Activated T-cell treated with anti-CD3 and anti-CD28 coated beads, Interleukin-2, amount 50 U/mL, for 1 hour (primary cell): ENCODE data around the gene MCMBP.
A peak's percentile ranks its signal among the peaks of the same experiment; 100 is the strongest.
"Not testable (repeated sequence)": the region's sequence is repeated elsewhere in the genome, so short reads cannot be mapped to it uniquely, and the experiment has no call there.

Experiments used
- DNase-seq: peaks from one replicate; pipeline ENCODE4 v3.0.0-alpha.2; 2020

The MCMBP gene

GRCh38 chr10:119872860-119873681 lies 428 bp upstream of the MCMBP start:
- peak; percentile 92 for DNase-seq

DNA sequence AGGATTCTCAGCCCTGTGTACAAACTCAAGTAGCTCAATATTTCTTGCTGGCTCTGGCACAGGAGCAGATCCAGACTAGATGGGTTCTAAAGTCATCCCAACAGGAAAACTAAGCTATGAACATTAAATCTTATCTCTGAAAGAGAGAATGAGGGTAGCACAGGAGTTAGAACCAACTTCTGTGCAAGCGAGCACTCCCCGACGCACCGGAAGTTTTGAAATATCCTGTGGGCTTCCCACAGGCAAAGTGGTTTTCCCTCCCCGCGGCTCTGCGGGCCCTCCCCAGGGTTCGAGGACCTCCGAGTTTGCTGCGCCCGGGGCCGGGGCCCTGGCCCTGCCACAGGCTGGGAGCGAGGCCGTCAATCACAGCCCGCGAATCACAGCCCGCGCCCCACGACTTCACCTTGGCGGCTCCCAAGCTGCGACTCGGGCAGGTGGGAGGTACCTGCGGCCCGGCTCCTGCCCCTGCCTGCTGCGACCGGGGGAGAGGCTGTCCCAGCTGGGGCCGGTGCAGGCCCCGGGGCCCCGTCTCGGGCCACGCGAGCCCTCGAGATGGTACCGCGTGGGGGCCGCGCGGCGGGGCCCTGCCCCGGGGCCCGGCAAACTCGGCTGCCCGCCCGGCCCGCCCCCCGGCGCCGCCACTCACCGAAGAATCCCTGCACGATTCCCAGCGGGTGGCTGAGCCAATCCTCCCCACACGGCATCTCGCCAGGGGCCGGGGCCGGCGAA lies 598 bp downstream of the MCMBP start:
- peak; percentile 69 for DNase-seq

- DNase-seq = not testable (repeated sequence)
Measured at GRCh38 chr10:119869398-119869797, 3.2 kb downstream of the MCMBP start.

- no peak for DNase-seq
Measured at GRCh38 chr10:119867317-119867716, 5.3 kb downstream of the MCMBP start.

GRCh38 chr10:119865699-119866240 lies 6.9 kb downstream of the MCMBP start:
- no peak for DNase-seq

GRCh38 chr10:119863951-119864565 lies 8.6 kb downstream of the MCMBP start:
- no peak for DNase-seq

DNA sequence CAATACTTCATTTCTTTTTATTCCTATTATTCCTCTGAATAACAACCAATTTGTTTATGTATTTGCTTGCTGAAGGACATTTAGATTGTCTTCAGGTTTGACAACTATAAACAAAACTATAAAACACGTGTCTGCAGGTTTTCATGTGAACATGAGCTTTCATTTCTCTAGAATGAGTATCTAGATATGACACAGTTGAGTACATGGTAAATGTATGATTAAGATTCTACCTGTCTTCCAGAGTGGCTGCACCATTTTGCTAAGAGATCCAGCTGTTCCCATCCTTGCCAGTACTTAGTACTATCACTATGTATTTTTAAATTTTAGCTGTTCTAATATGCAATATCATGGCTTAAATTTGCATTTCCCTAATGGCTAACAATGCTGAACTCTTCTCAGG lies 10.1 kb downstream of the MCMBP start:
- DNase-seq = no peak

GRCh38 chr10:119860866-119861607 lies 11.6 kb downstream of the MCMBP start:
- no peak for DNase-seq

DNA sequence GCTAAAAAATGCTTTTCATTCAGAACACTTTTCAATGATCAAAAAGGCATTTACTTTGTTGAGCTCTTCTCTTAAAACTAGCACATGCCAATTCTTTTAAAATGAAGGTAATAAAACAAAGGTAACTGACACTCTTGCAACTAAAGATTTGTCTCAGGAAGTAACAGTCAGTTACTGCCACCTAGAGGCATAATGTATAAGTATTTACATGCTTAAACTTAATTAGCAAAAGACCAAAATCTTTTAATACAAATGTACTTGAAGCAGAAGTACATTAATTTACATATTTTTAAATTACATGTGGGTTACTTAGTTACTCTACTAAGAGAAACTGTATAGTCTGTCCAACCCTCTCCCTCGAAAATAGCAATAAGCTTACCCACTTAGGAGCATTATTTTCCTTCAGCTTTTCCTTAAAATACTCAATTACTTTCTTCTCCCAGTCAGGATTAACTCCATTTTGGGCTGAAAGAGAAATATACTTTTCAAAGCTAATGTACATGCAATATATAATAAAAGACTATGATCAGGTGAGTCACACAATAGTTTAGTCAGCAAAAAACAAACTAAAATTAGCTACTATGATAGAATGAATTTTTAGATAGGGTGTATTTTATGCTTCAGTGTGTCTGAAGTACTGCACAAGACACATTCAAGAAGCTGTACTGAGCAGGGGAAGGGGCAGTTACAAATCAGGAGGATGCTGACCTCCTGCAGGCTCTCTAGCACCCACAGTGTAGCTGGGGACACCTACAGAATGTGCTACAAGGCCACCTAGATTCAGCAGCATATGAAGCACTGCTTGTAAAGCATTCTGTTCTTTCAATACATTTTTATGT lies 13.0 kb downstream of the MCMBP start:
- no peak for DNase-seq

- no peak for DNase-seq
Measured at GRCh38 chr10:119858063-119858462, 14.6 kb downstream of the MCMBP start.

GRCh38 chr10:119853574-119853973 lies 19.1 kb downstream of the MCMBP start:
- no peak for DNase-seq

DNA sequence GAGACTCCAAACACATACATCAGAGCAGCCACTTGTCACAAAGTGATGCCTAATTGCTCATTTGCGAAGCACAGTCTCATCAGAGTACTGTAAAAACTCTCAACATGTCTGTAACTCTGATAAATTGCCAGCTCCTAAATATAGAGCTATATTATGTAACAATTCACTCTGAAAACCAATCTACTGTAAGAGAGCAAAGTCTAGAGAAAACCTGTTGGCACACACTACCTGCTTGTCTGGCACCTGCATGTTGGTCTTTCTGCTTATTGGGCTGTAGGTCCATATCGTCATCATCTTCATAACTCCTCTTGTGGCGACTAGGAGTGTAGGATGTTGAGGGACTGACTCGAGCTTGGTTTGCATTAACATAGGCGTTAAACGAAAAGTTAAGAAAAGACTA lies 19.8 kb downstream of the MCMBP start:
- no peak for DNase-seq

- no peak for DNase-seq
Measured at GRCh38 chr10:119852277-119852676, 20.4 kb downstream of the MCMBP start.

DNA sequence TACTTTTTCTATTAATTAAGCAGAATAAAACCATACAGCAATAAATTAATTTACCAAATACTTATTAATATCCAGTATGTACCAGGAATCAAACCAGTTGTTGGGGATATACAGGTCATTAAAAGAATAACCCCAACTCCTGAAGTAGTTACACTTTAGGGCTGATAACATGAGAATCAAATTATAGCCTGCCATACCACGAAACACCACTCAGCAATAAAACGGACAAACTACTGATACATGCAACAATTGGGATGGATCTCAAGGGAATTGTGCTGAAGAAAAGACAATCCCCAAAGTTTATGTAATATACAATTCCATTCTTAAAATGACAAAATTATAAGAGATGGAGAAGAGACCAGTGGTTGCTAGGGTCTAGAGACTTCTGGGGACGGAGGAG lies 22.7 kb downstream of the MCMBP start:
- no peak for DNase-seq

DNA sequence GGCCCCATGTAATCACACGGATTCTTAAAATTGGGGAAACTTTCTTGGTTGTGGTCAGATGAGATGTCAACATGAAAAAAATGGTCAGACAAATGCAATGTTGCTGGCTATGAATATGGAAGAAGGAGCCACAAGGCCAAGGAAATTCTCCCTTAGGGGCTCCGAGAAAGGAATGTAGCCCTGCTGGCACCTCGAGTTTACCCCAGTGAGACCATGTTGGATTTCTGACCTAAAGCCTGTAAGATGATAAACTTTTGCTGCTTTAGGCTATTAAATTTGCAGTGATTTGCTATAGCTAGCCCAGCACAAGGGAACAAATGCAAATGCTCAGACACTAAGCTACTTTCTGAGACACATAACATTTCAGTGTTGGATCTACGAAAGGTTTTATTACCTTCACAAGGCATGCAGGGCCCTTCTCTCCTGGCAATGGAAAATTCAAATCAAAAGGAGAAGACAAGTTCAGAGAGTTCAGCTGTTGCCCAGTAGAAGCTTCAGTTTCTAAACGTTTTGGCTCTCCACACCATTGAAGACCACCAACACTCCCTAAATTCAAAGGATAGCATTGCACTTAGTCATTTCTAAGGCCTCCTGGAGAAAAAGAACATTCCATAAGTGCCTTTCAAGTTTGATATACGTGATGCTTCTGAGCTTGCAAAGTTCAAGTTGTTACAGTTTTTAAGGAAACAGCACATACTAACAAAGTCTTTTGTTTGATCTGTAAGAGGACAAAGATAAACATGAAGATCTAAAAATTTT lies 23.4 kb downstream of the MCMBP start:
- DNase-seq = no peak

GRCh38 chr10:119845656-119846055 lies 27.0 kb downstream of the MCMBP start:
- DNase-seq = no peak

GRCh38 chr10:119834188-119834587 lies 38.5 kb downstream of the MCMBP start:
- DNase-seq = no peak

- DNase-seq = no peak
Measured at GRCh38 chr10:119832951-119833350, 39.7 kb downstream of the MCMBP start.

DNA sequence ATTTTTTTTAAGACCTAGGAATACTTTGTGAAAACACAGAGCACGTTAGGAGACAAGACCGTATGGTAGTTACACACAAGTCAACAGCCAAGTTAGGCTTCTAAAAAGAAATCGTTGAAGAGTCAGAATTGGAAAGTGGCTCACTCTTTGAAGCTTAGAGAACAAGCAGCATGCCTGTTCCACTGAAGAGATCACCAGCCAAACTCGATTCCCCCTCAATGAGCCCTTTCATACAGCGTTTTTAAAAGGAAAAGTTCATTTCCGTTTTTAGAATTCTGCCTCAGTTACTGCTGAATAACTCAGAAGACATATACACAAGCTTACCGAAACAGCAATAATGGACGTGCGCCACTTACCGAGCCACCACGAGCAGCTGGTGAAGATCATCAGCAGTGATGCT lies 41.0 kb downstream of the MCMBP start:
- DNase-seq = no peak

- DNase-seq = no peak
Measured at GRCh38 chr10:119830851-119831250, 41.8 kb downstream of the MCMBP start.

- no peak for DNase-seq
Measured at GRCh38 chr10:119829429-119829828, 43.2 kb downstream of the MCMBP start.
